HG03280 (cell line): Measurements from ENCODE around the gene STAT5B.

ENCODE experiments used
- ATAC-seq: cut with Tn5 transposase; IDR thresholded peaks from one replicate; pipeline ENCODE4 v1.9.1; 2021; ENCODE audit warnings: mild to moderate bottlenecking, moderate library complexity; ENCODE audit not compliant: unreplicated experiment

The STAT5B gene

GRCh38 chr17:42153919-42154742, 122.1 kb downstream of the STAT5B start:
- ATAC-seq: no peak
